ENCODE data around the gene PPP1R7.

- TF ChIP-seq CTCF (IDR thresholded peaks at IDR 0.05) (no peak), CHD2 (IDR thresholded peaks at IDR 0.05; ENCODE audit: low read length, partially characterized antibody) (no peak)
These were observed 22.0 kb upstream of the PPP1R7 start for GRCh38 chr2:241128266-241128665.
